ENCODE data around the gene PTPRK.

DNA sequence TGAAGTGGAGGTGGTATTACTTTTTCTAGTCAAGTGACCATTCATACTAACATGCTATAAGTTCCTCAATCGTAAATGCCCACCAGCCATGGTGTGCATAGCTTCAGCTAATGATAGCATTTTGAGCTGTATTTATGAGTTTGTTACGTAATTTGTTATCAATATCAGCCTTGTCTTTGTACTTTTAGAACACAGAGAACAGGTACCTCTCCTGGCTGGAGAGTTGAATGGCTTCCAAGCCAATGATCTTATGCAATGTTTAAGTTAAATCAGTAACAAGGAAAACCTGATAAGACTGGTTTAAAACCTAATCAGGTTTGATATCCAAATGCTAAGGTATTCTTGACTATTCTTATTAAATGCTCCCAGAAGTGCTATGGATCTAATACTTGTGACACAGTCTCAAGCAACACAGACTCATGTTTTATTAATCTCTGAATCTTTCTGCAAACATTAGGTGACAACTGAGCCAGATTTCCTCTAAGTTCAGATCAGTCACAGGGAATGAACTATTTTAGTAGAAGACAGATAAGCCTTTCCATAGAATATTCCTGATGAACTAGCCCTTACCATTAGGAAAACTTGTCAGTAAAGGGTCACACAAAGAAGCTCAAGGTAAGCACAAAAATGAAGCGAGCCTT is 154.8 kb downstream of the PTPRK start:
- TF ChIP-seq, protein P1, sequence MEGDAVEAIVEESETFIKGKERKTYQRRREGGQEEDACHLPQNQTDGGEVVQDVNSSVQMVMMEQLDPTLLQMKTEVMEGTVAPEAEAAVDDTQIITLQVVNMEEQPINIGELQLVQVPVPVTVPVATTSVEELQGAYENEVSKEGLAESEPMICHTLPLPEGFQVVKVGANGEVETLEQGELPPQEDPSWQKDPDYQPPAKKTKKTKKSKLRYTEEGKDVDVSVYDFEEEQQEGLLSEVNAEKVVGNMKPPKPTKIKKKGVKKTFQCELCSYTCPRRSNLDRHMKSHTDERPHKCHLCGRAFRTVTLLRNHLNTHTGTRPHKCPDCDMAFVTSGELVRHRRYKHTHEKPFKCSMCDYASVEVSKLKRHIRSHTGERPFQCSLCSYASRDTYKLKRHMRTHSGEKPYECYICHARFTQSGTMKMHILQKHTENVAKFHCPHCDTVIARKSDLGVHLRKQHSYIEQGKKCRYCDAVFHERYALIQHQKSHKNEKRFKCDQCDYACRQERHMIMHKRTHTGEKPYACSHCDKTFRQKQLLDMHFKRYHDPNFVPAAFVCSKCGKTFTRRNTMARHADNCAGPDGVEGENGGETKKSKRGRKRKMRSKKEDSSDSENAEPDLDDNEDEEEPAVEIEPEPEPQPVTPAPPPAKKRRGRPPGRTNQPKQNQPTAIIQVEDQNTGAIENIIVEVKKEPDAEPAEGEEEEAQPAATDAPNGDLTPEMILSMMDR (IDR thresholded peaks at IDR 0.05), result no peak
- TF ChIP-seq EZH2 (IDR thresholded peaks at IDR 0.05; ENCODE audit: borderline replicate concordance, insufficient read depth, low read depth, low read length, poor library complexity, severe bottlenecking), result no peak
